HG03354 (cell line): ENCODE data around the gene USP14.
A peak's percentile ranks its signal among the peaks of the same experiment; 100 is the strongest.
"Not testable (repeated sequence)": the region's sequence is repeated elsewhere in the genome, so short reads cannot be mapped to it uniquely, and the experiment has no call there.

ENCODE experiments used
- ATAC-seq: cut with Tn5 transposase; IDR thresholded peaks from one replicate; pipeline ENCODE4 v1.9.1; 2021; ENCODE audit warnings: mild to moderate bottlenecking; ENCODE audit not compliant: unreplicated experiment, poor library complexity, severe bottlenecking

Gene USP14

GRCh38 chr18:158128-159036, at the start of gene USP14:
USP14 (plus strand) TSS chr18:158557; CDS start chr18:158699, 142 bp downstream.
- peak; percentile 94 for ATAC-seq

- ATAC-seq = peak; percentile 13
Measured at GRCh38 chr18:108665-109063, 49.7 kb upstream of the USP14 start.

GRCh38 chr18:109130-109921, 49.0 kb upstream of the USP14 start:
- ATAC-seq = peak; percentile 16

GRCh38 chr18:109922-110261, 48.5 kb upstream of the USP14 start:
- ATAC-seq = not testable (repeated sequence)

GRCh38 chr18:110351-111201, 47.8 kb upstream of the USP14 start:
- ATAC-seq = not testable (repeated sequence)

GRCh38 chr18:111306-112014, 46.9 kb upstream of the USP14 start:
- ATAC-seq = no peak

- not testable (repeated sequence) for ATAC-seq
Measured at GRCh38 chr18:112015-112733, 46.2 kb upstream of the USP14 start.

GRCh38 chr18:120539-121260, 37.7 kb upstream of the USP14 start:
- not testable (repeated sequence) for ATAC-seq

GRCh38 chr18:135045-135444, 23.3 kb upstream of the USP14 start:
- no peak for ATAC-seq

- no peak for ATAC-seq
Measured at GRCh38 chr18:136433-136832, 21.9 kb upstream of the USP14 start.

GRCh38 chr18:137327-137726, 21.0 kb upstream of the USP14 start:
- no peak for ATAC-seq

GRCh38 chr18:140670-141266, 17.6 kb upstream of the USP14 start:
- ATAC-seq = no peak

- not testable (repeated sequence) for ATAC-seq
Measured at GRCh38 chr18:142624-143296, 15.6 kb upstream of the USP14 start.

GRCh38 chr18:148841-149240, 9.5 kb upstream of the USP14 start:
- no peak for ATAC-seq

- ATAC-seq = no peak
Measured at GRCh38 chr18:154151-154550, 4.2 kb upstream of the USP14 start.

- no peak for ATAC-seq
Measured at GRCh38 chr18:155688-156087, 2.7 kb upstream of the USP14 start.

- ATAC-seq = no peak
Measured at GRCh38 chr18:156514-157230, 1.7 kb upstream of the USP14 start.
